D341Med (cell line): ENCODE measurements around the gene PKD1L1.
"Not testable (repeated sequence)": the region's sequence is repeated elsewhere in the genome, so short reads cannot be mapped to it uniquely, and the experiment has no call there.

Experiments used
- DNase-seq: peaks from one replicate; pipeline ENCODE4 v3.0.0; 2012; ENCODE audit warnings: low spot score

PKD1L1 gene

GRCh38 chr7:47938574-47939165, 9.6 kb downstream of the PKD1L1 start:
- no peak for DNase-seq

- DNase-seq = no peak
These were observed 10.3 kb downstream of the PKD1L1 start for GRCh38 chr7:47937711-47938573.

DNA sequence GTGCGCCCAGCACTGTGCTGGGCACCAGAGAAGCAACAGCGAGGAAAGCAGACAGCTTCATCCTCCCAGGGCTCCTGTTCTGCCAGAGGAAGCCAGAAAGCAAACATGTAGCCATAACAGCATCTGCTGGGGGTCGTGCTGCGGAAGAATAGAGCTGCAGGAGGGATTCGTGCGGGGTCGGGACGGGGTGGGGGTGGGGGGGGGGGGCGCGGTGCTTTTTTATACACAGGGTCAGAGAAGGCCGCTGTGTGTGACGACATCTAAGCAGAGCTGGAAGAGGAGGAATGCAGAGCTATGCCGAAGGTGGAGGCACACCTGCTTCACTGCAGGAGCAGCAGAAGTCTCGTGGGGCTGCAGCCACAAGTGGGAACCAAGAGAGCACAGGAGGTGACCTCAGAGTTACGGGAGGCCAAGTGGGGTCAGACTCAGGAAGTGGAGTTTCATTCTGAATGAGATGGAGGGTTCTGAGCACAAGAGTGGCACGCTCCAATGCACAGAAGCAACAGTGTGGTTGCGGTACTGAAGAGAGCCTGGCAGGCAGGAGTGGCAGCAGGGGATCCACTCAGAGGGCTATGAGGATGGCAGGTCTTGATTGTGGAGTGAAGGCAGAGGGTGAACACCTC, 11.1 kb downstream of the PKD1L1 start:
- DNase-seq = no peak

GRCh38 chr7:47936323-47936722, 11.9 kb downstream of the PKD1L1 start:
- DNase-seq = no peak

- no peak for DNase-seq
These were observed 12.9 kb downstream of the PKD1L1 start for GRCh38 chr7:47935336-47935735.

GRCh38 chr7:47934831-47935230, 13.4 kb downstream of the PKD1L1 start:
- DNase-seq = no peak

- DNase-seq = no peak
These were observed 15.1 kb downstream of the PKD1L1 start for GRCh38 chr7:47933215-47933614.

DNA sequence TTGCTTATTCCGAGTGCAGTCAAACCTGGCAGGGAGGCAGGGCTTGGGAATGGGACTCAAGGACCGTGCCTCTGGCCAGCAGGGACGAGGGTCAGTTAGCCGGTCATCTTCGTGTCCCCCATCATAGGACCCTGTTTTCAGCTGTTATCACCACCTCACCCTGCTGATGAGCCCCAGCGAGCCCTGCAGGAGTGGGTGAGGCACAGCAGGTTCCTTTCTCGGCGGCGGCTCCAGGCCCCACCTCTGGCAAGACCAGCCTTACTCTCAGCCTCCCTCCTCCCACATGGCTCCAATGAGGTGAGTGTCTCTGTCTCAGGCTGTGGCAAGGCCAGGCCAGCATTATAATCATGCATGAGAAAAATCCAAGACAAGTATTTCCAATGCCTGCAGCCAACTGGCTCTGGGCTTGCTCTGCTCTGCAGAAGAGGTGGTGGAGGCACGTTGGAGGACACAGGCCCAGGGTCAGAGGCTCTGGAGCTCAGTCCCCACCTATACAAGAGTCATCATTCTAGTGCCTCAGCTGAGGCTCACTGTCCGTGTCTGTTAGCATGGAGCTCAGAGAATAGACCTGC, 15.7 kb downstream of the PKD1L1 start:
- no peak for DNase-seq

DNA sequence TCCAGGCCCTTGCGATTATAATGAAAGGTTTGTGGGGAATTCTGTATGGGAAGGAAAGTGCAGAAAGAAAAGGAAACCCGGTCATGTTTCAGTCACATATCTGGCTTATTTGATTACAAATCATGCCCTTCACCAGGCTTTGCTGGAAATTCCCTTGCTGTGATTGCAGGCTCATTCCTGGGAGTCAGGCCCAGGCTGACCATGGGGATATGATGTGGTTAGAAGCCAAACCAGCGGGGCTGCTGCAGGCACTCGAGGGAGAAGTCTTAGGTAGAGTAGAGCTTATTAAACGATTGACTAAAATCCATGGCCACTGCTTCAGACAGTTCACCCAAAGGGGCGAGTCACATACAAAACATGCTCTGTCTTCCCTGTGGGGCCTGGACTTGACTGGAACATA, 16.2 kb downstream of the PKD1L1 start:
- no peak for DNase-seq

- no peak for DNase-seq
These were observed 17.0 kb downstream of the PKD1L1 start for GRCh38 chr7:47931005-47932004.

GRCh38 chr7:47924266-47924665, 24.0 kb downstream of the PKD1L1 start:
- DNase-seq = no peak

GRCh38 chr7:47923081-47923875, 25.0 kb downstream of the PKD1L1 start:
- DNase-seq = not testable (repeated sequence)

GRCh38 chr7:47916514-47916913, 31.8 kb downstream of the PKD1L1 start:
- DNase-seq = not testable (repeated sequence)

GRCh38 chr7:47915616-47915976, 32.7 kb downstream of the PKD1L1 start:
- no peak for DNase-seq

- no peak for DNase-seq
These were observed 33.3 kb downstream of the PKD1L1 start for GRCh38 chr7:47914717-47915615.

DNA sequence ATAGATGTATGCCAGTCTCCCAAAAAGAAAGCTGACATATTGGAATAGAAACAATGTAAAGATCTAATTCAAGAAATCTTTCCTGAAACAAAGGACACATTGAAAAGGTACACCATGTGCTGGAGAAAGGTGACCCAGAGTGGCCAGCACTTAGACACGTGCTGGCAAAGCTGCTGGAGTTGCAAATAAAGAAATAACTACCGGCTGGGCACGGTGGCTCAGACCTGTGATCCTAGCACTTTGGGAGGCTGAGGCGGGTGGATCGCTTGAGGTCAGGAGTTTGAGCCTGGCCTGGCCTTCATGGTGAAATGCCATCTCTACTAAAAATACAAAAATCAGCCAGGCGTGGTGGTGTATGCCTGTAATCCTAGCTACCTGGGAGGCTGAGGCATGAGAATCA, 35.9 kb downstream of the PKD1L1 start:
- no peak for DNase-seq

- DNase-seq = no peak
These were observed 39.5 kb downstream of the PKD1L1 start for GRCh38 chr7:47908720-47909119.

DNA sequence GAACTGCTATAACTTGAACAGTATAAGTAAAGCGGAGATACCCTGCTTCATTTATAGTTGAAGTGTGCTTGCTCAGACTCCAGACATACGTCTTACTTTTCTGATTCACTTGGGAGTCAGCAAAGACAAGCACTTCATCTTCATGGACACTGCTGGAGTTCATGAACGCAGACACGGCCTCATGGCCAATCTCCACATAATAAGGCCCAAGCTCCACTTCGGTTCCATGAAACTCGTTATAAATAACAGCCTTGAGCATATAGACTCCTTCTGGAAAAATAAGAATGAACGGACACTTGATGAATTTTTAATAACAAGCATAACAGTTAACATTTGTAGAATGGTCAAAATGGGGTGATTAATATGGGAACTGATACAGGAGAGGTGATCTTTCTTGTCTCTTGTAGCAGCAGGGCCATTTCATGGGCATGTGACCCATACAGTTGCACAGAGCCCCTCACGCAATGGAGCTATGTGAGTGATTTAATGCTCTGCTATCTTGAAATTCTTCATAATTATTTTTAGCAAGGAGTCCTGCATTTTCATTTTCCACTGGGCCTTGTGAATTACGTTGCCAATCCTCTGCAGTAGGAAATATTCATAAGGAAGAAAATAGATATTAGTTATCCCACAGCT, 40.2 kb downstream of the PKD1L1 start:
- no peak for DNase-seq

GRCh38 chr7:47906883-47907282, 41.4 kb downstream of the PKD1L1 start:
- no peak for DNase-seq
